ENCODE results near the gene TAAR5. TPM values are rescaled to one million over a fixed set of nuclear protein-coding genes. Genes with fewer than 3 reads are reported as not detected.

Gene TAAR5
- total RNA-seq, 1 experiment from 2014 or later, result not detected

DNA sequence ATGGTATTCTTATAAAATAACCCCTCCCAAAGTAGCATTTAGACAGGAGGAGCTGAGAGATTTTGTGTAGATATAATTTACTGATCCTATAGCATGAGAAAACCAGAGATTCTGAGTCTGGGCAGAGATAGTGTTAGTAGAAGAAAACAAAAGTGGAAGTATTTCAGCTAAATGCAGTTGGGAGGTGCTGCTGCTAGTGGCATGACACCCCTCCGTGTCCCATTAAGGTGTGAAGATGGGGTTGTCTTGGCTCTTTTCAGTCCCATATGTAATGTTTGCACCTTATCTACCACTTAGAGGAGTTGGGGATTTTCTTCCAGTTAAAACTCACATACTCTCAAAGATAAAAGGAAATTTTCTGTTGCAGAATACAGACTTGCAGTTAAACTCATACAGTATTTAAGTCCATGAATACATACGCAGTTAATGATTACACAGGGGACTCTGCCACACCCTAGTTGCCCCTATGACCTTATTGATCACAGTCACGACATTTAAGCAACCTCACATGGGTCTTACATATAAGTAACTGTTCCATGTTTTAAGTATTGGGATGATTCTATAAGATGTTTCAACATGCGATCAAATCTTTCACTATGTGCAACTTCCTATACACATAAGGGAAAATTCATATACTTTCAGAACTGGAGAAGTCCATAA is 23.0 kb upstream of the TAAR5 start:
- no peaks in the 10 kb centered on the region for H3K23me2 ChIP-seq (ENCODE audit: insufficient read length, low read depth, low read length, poor library complexity, severe bottlenecking)

More for the DNA sequence above, 23.0 kb upstream of the TAAR5 start:
- Histone ChIP-seq H3K4ac (ENCODE audit: low read depth, low read length) (no peak overlapping the region), H3K9me3 (ENCODE audit: control insufficient read depth, low read depth, low read length) (no peaks in the 10 kb centered on the region), H3K23ac (ENCODE audit: insufficient read length, low read depth, low read length) (no peak overlapping the region), H3K4me1 (ENCODE audit: insufficient read depth, low read length) (no peaks in the 10 kb centered on the region), H3K4me2 (ENCODE audit: insufficient read depth, insufficient read length, low read length) (no peak overlapping the region), H4K20me1 (ENCODE audit: control insufficient read depth, insufficient read depth, insufficient read length) (no peaks in the 10 kb centered on the region), H3K79me1 (ENCODE audit: insufficient read depth, low read depth, low read length, poor library complexity, severe bottlenecking) (no peaks in the 10 kb centered on the region), H2BK12ac (ENCODE audit: insufficient read length, low read depth, low read length) (no peak overlapping the region), H4K91ac (ENCODE audit: insufficient read length, low read depth, low read length) (no peak overlapping the region), H3T11ph (ENCODE audit: low read length) (no peak overlapping the region), H3K18ac (ENCODE audit: insufficient read length, low read depth, low read length) (no peak overlapping the region), H2AFZ (ENCODE audit: low read length) (no peak overlapping the region), H4K8ac (replicated peaks; ENCODE audit: insufficient read length, low read depth, low read length) (no peak overlapping the region), H4K5ac (ENCODE audit: insufficient read length, low read depth, low read length) (no peak overlapping the region), H2BK15ac (ENCODE audit: low read depth, low read length) (no peak overlapping the region), H2BK20ac (ENCODE audit: low read depth, low read length, poor library complexity, severe bottlenecking) (no peak overlapping the region), H3K56ac (ENCODE audit: insufficient read length, low read depth, low read length) (no peak overlapping the region), H3K27me3 (ENCODE audit: insufficient read depth, low read length) (no peaks in the 10 kb centered on the region), H3K9ac (ENCODE audit: extremely low read depth, insufficient read length, low read length) (no peak overlapping the region), H3K14ac (ENCODE audit: insufficient read depth, low read length) (no peak overlapping the region), H2BK5ac (ENCODE audit: insufficient read length, low read length) (no peak overlapping the region), H3K79me2 (ENCODE audit: insufficient read depth, low read length) (no peaks in the 10 kb centered on the region), H3K27ac (ENCODE audit: insufficient read length, low read depth, low read length) (no peak overlapping the region), H2AK5ac (ENCODE audit: insufficient read length, low read length) (no peak overlapping the region), H2BK120ac (ENCODE audit: low read depth, low read length, poor library complexity, severe bottlenecking) (no peak overlapping the region)
- no peaks in the 10 kb centered on the region for H3K36me3 Mint-ChIP-seq (ENCODE audit: insufficient read depth in 1 of 3, low read depth in 3 of 3)
- no peak overlapping the region for H3K27ac Mint-ChIP-seq
- no CpG with 5 or more reads among the region's 4 CpGs for WGBS (ENCODE audit: extremely low coverage, insufficient read length, low lambda C conversion rate)
- H3K4me3 Mint-ChIP-seq, result no peak overlapping the region
- no peaks in the 10 kb centered on the region for H3K9me3 Mint-ChIP-seq
- no peaks in the 10 kb centered on the region for H3K27me3 Mint-ChIP-seq (ENCODE audit: low read depth)
- H3K4me1 Mint-ChIP-seq, result peaks cover 8 to 11% of the 10 kb centered on the region in 2 experiments
- DNase-seq, result no peak
- TF ChIP-seq, protein P1, sequence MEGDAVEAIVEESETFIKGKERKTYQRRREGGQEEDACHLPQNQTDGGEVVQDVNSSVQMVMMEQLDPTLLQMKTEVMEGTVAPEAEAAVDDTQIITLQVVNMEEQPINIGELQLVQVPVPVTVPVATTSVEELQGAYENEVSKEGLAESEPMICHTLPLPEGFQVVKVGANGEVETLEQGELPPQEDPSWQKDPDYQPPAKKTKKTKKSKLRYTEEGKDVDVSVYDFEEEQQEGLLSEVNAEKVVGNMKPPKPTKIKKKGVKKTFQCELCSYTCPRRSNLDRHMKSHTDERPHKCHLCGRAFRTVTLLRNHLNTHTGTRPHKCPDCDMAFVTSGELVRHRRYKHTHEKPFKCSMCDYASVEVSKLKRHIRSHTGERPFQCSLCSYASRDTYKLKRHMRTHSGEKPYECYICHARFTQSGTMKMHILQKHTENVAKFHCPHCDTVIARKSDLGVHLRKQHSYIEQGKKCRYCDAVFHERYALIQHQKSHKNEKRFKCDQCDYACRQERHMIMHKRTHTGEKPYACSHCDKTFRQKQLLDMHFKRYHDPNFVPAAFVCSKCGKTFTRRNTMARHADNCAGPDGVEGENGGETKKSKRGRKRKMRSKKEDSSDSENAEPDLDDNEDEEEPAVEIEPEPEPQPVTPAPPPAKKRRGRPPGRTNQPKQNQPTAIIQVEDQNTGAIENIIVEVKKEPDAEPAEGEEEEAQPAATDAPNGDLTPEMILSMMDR (conservative IDR thresholded peaks at IDR 0.05), result no peak
